Ovary (tissue), 3 donors: ENCODE results near the gene ANKLE2.

Experiments
- CTCF ChIP-seq, 3 donors: fragments of 450-650 bp in 2 of 3; fragments of 200-600 bp in 1 of 3; IDR thresholded peaks; one replicate each; pipeline versions ENCODE4 v1.5.1 to v1.8.0; 2016 to 2022; ENCODE audit warnings: antibody characterized with exemption in 3 of 3, mild to moderate bottlenecking in 1 of 3
- EP300 ChIP-seq: sonication (generic); formaldehyde crosslinking; IDR thresholded peaks from one replicate; pipeline ENCODE4 v1.6.1; 2017; ENCODE audit warnings: antibody characterized with exemption
- POLR2A ChIP-seq: fragments of 450-650 bp; IDR thresholded peaks from one replicate; pipeline ENCODE4 v1.6.1; 2017; ENCODE audit warnings: antibody characterized with exemption, mild to moderate bottlenecking, moderate library complexity
- donor health status: DM: no; HTN: no; CAD: no.

GRCh38 chr12:132711080-132711843, 50.4 kb downstream of the ANKLE2 start:
- TF ChIP-seq CTCF (IDR thresholded peaks at IDR 0.05) (no peak), POLR2A (no peak), EP300 (no peak)
